ENCODE data around the gene ADAMTS5.

- TF ChIP-seq CTCF (optimal IDR thresholded peaks at IDR 0.05 in 1 of 3, IDR thresholded peaks at IDR 0.05 in 1 of 3, conservative IDR thresholded peaks at IDR 0.05 in 1 of 3; ENCODE audit: extremely low read depth in 1 of 3, insufficient read depth in 2 of 3, low read length in 3 of 3) (no peak), EZH2 (IDR thresholded peaks at IDR 0.05; ENCODE audit: low read length) (no peak)
These were observed 89.9 kb downstream of the ADAMTS5 start for GRCh38 chr21:26877018-26877417.

Measured in keratinocyte (primary cell).